Keratinocyte (primary cell): ENCODE data around the gene MYH6. TPM values are rescaled to one million over a fixed set of nuclear protein-coding genes. Genes with fewer than 3 reads are reported as not detected.
"Not testable (repeated sequence)": the region's sequence is repeated elsewhere in the genome, so short reads cannot be mapped to it uniquely, and the experiment has no call there.

Experiments
- DNase-seq: peaks from one replicate; pipeline ENCODE4 v3.0.0-alpha.2; 2011; ENCODE audit warnings: low read depth, missing footprints, low spot score
- FAIRE-seq: peaks from 2 replicates; lab custom pipeline; 2011; peaks lifted over from hg19 to GRCh38; lab: Jason Lieb, UNC
- H2AFZ ChIP-seq: 2 replicates; pipeline ENCODE4 v1.6.0; 2012; ENCODE audit warnings: low read length, control low read depth, inconsistent platforms; ENCODE audit not compliant: control insufficient read depth
- H3K27ac ChIP-seq: 2 replicates; pipeline ENCODE4 v1.5.1; 2011; ENCODE audit warnings: low read length; ENCODE audit not compliant: control insufficient read depth, insufficient read depth
- H3K27me3 ChIP-seq: 3 replicates; pipeline ENCODE4 v1.6.0; 2011; ENCODE audit warnings: low read length; ENCODE audit not compliant: control insufficient read depth, insufficient read depth; ENCODE audit errors: extremely low read depth
- H3K36me3 ChIP-seq, 2 experiments: 2 replicates in 1 of 2; 3 replicates in 1 of 2; pipeline ENCODE4 v1.5.1; 2011; ENCODE audit warnings: low read length in 2 of 2, mild to moderate bottlenecking in 1 of 2; ENCODE audit not compliant: control insufficient read depth in 2 of 2, insufficient read depth in 2 of 2; ENCODE audit errors: extremely low read depth in 1 of 2
- H3K4me1 ChIP-seq: 3 replicates; pipeline ENCODE4 v1.5.1; 2011; ENCODE audit warnings: low read length; ENCODE audit not compliant: control insufficient read depth, insufficient read depth; ENCODE audit errors: extremely low read depth
- H3K4me2 ChIP-seq: 3 replicates; pipeline ENCODE4 v1.6.0; 2011; ENCODE audit warnings: low read depth, low read length; ENCODE audit not compliant: control insufficient read depth, insufficient read depth; ENCODE audit errors: extremely low read depth
- H3K4me3 ChIP-seq, 3 experiments: fragments of 200-600 bp in 1 of 3; sonication (generic) in 1 of 3; 2 replicates in 2 of 3; 3 replicates in 1 of 3; pipeline ENCODE4 v1.5.1; 2011 to 2016; ENCODE audit warnings: low read length in 3 of 3, mild to moderate bottlenecking in 3 of 3, control low read depth in 2 of 3, inconsistent platforms in 1 of 3, low read depth in 1 of 3, mixed read lengths in 1 of 3, mixed run types in 1 of 3, moderate library complexity in 1 of 3; ENCODE audit not compliant: control insufficient read depth in 2 of 3, insufficient read depth in 2 of 3; ENCODE audit errors: extremely low read depth in 1 of 3
- H3K79me2 ChIP-seq: 2 replicates; pipeline ENCODE4 v1.6.0; 2012; ENCODE audit warnings: low read length; ENCODE audit not compliant: control insufficient read depth, insufficient read depth
- H3K9ac ChIP-seq: 3 replicates; pipeline ENCODE4 v1.6.0; 2011; ENCODE audit warnings: low read length; ENCODE audit not compliant: control insufficient read depth, insufficient read depth; ENCODE audit errors: extremely low read depth
- H3K9me1 ChIP-seq: 3 replicates; pipeline ENCODE4 v1.6.0; 2011; ENCODE audit warnings: low read length; ENCODE audit not compliant: control insufficient read depth, insufficient read depth; ENCODE audit errors: extremely low read depth
- H3K9me3 ChIP-seq: 2 replicates; pipeline ENCODE4 v1.5.1; 2012; ENCODE audit warnings: low read depth, low read length; ENCODE audit not compliant: control insufficient read depth
- H4K20me1 ChIP-seq: 3 replicates; pipeline ENCODE4 v1.6.0; 2011; ENCODE audit warnings: low read length; ENCODE audit not compliant: control insufficient read depth, insufficient read depth; ENCODE audit errors: extremely low read depth
- CTCF ChIP-seq, 3 experiments: IDR thresholded peaks in 1 of 3; conservative IDR thresholded peaks in 1 of 3; optimal IDR thresholded peaks in 1 of 3; 2 replicates in 2 of 3; 3 replicates in 1 of 3; pipeline versions ENCODE3 to v1.5.1; 2011; ENCODE audit warnings: low read length in 3 of 3, mild to moderate bottlenecking in 3 of 3, moderate library complexity in 2 of 3, control low read depth in 1 of 3, inconsistent platforms in 1 of 3; ENCODE audit not compliant: insufficient read depth in 2 of 3; ENCODE audit errors: extremely low read depth in 1 of 3
- EZH2 ChIP-seq: IDR thresholded peaks from one replicate; pipeline ENCODE4 v1.6.1; 2012; ENCODE audit warnings: inconsistent platforms, mild to moderate bottlenecking, low read length, moderate library complexity
- dilution Hi-C: fragments of 300-500 bp; cut with MboI; formaldehyde crosslinking; loops from one replicate; pipeline ENCODE4 v1.7.0; 2020; ENCODE audit warnings: low sequenced_read_pairs; ENCODE audit not compliant: extremely low pct_ligation_motif_present
- polyA minus RNA-seq, 3 experiments: library from RNA; depleted of rRNA, polyadenylated mRNA; stranded (reverse); fragments of >200 nt; gene quantifications; 1 replicate in 1 of 3; 2 replicates in 1 of 3; 3 replicates in 1 of 3; pipeline ENCODE4 v1.2.3, GENCODE V29; 2011
- polyA plus RNA-seq, 5 experiments: library from polyadenylated mRNA; depleted of rRNA in 3 of 5; stranded (reverse) in 3 of 5; stranded (forward) in 1 of 5; unstranded in 1 of 5; fragments of >200 nt; gene quantifications; 1 replicate in 1 of 5; 2 replicates in 3 of 5; 3 replicates in 1 of 5; pipeline versions ENCODE4 v1.2.1 to v1.2.3, GENCODE V29; 2011 to 2012; ENCODE audit warnings: missing spikeins in 2 of 5, low read depth in 1 of 5, low replicate concordance in 1 of 5

The MYH6 gene
- not detected in 3 replicates for polyA plus RNA-seq
- not detected for polyA plus RNA-seq (2011; ENCODE audit: low read depth)
- not detected in 2 replicates for polyA plus RNA-seq (2011; cell fraction: cytosol; rRNA removed)
- polyA plus RNA-seq (2011; cell fraction: nucleus; rRNA removed) = not detected in 2 replicates
- polyA plus RNA-seq (2012; ENCODE audit: low replicate concordance) = not detected in 2 replicates
- not detected in 3 replicates for polyA minus RNA-seq
- polyA minus RNA-seq (2011; cell fraction: cytosol; rRNA and poly(A)+ RNA removed) = not detected
- not detected in 2 replicates for polyA minus RNA-seq (2011; cell fraction: nucleus; rRNA and poly(A)+ RNA removed)

- DNase-seq (no peak), FAIRE-seq (no peak)
- Histone ChIP-seq H3K9me1 (no peaks in the 10 kb centered on the region), H3K9me3 (no peaks in the 10 kb centered on the region), H3K27me3 (peaks cover 12% of the 10 kb centered on the region), H3K4me3 (no peak within 1 kb of the TSS), H3K27ac (no peak within 1 kb of the TSS), H3K36me3 (no peaks in the 10 kb centered on the region), H4K20me1 (no peaks in the 10 kb centered on the region), H3K79me2 (no peaks in the 10 kb centered on the region), H3K4me2 (no peak within 1 kb of the TSS), H3K4me1 (no peaks in the 10 kb centered on the region), H3K9ac (no peak within 1 kb of the TSS), H2AFZ (no peak within 1 kb of the TSS)
- dilution Hi-C loops = no loop called here
- TF ChIP-seq EZH2 (no peak), CTCF (optimal IDR thresholded peaks at IDR 0.05 in 1 of 3, IDR thresholded peaks at IDR 0.05 in 1 of 3, conservative IDR thresholded peaks at IDR 0.05 in 1 of 3; ENCODE audit: extremely low read depth in 1 of 3, insufficient read depth in 2 of 3, low read length in 3 of 3) (no peak)
These were observed at the start of gene MYH6 for GRCh38 chr14:23407516-23408306. Gene MYH6 (minus strand): TSS chr14:23408273. CDS start chr14:23407223, 1,050 bp downstream.

GRCh38 chr14:23456883-23457586, 49.0 kb upstream of the MYH6 start:
- FAIRE-seq, dilution Hi-C loops: not testable (repeated sequence)

More at GRCh38 chr14:23456883-23457586, 49.0 kb upstream of the MYH6 start:
- H3K79me2 ChIP-seq, H3K9me3 ChIP-seq, H3K9ac ChIP-seq, H3K9me1 ChIP-seq, H3K36me3 ChIP-seq, DNase-seq, H3K27ac ChIP-seq, H3K4me2 ChIP-seq, H3K27me3 ChIP-seq, H3K4me3 ChIP-seq, H4K20me1 ChIP-seq, H2AFZ ChIP-seq: not testable (repeated sequence)
- H3K4me1 ChIP-seq = peaks cover 11% of the 10 kb centered on the region
- peak in 2 of 3 experiments; percentile 7 to 8 for TF ChIP-seq CTCF (optimal IDR thresholded peaks at IDR 0.05 in 1 of 3, IDR thresholded peaks at IDR 0.05 in 1 of 3, conservative IDR thresholded peaks at IDR 0.05 in 1 of 3; ENCODE audit: extremely low read depth in 1 of 3, insufficient read depth in 2 of 3, low read length in 3 of 3)
